NCI-H2227 treated with DMSO at 0.1 percent for 48 hours (cell line): ENCODE results near the gene ZNF273.
"Not testable (repeated sequence)": the region's sequence is repeated elsewhere in the genome, so short reads cannot be mapped to it uniquely, and the experiment has no call there.

Source experiments
- DNase-seq: peaks from one replicate; lab custom pipeline; 2025; lab: John Stamatoyannopoulos, UW

Gene ZNF273

GRCh38 chr7:64944667-64945502 is 41.8 kb downstream of the ZNF273 start:
- not testable (repeated sequence) for DNase-seq

GRCh38 chr7:64945503-64946175 is 42.6 kb downstream of the ZNF273 start:
- no peak for DNase-seq

- no peak for DNase-seq
Observed at GRCh38 chr7:64946772-64947171, 43.7 kb downstream of the ZNF273 start.

- DNase-seq = no peak
Observed at GRCh38 chr7:64947252-64948000, 44.4 kb downstream of the ZNF273 start.

GRCh38 chr7:64948774-64949173 is 45.7 kb downstream of the ZNF273 start:
- DNase-seq = not testable (repeated sequence)

GRCh38 chr7:64950673-64951072 is 47.6 kb downstream of the ZNF273 start:
- DNase-seq = not testable (repeated sequence)

- peak; percentile 78 for DNase-seq
Observed at GRCh38 chr7:64951250-64951848, 48.3 kb downstream of the ZNF273 start.

GRCh38 chr7:64959072-64959747 is 56.1 kb downstream of the ZNF273 start:
- no peak for DNase-seq

GRCh38 chr7:64965594-64965993 is 62.5 kb downstream of the ZNF273 start:
- no peak for DNase-seq

GRCh38 chr7:64978497-64979203 is 75.6 kb downstream of the ZNF273 start:
- no peak for DNase-seq
